ENCODE results near the gene ZNF785.

- no peak for TF ChIP-seq GATA2 (IDR thresholded peaks at IDR 0.05; ENCODE audit: low read depth, low read length)
- no peak for TF ChIP-seq GATA3 (IDR thresholded peaks at IDR 0.05; ENCODE audit: low read depth, low read length)
Observed at GRCh38 chr16:30600215-30600614, 14.7 kb upstream of the ZNF785 start.

Data from SH-SY5Y (cell line).